Spinal cord (tissue), 10 donors: ENCODE measurements around the gene NDP. TPM values are rescaled to one million over a fixed set of nuclear protein-coding genes. Genes with fewer than 3 reads are reported as not detected.

Source experiments
- DNase-seq, 6 donors: peaks; one replicate each; pipeline versions ENCODE4 v3.0.0 to v3.0.0-alpha.2; 2013 to 2015; ENCODE audit warnings: low spot score in 6 of 6, low read depth in 4 of 6
- H3K27ac ChIP-seq: one replicate; pipeline ENCODE4 v1.5.1; 2013; ENCODE audit warnings: low read depth, low read length, control low read depth
- H3K27me3 ChIP-seq: one replicate; pipeline ENCODE4 v1.6.1; 2013; ENCODE audit warnings: low read length; ENCODE audit not compliant: control insufficient read depth, insufficient read depth
- H3K36me3 ChIP-seq: one replicate; pipeline ENCODE4 v1.6.1; 2013; ENCODE audit warnings: low read length; ENCODE audit not compliant: control insufficient read depth, insufficient read depth
- H3K4me1 ChIP-seq: one replicate; pipeline ENCODE4 v1.6.1; 2013; ENCODE audit warnings: low read length; ENCODE audit not compliant: control insufficient read depth, insufficient read depth
- H3K4me3 ChIP-seq: one replicate; pipeline ENCODE4 v1.5.1; 2013; ENCODE audit warnings: low read depth, low read length, control low read depth
- H3K9me3 ChIP-seq: one replicate; pipeline ENCODE4 v1.6.1; 2013; ENCODE audit warnings: low read length; ENCODE audit not compliant: control insufficient read depth, insufficient read depth
- WGBS: methylation state at CpG from one replicate; pipeline ENCODE4 v1.1.5; 2013; ENCODE audit warnings: missing lambda C conversion rate; ENCODE audit not compliant: insufficient coverage; 5-methylcytosine and 5-hydroxymethylcytosine counted together
- polyA plus RNA-seq, 2 donors: library from polyadenylated mRNA; unstranded; fragments of 120-200 nt; gene quantifications; one replicate each; pipeline ENCODE4 v1.2.1, GENCODE V29; 2013; ENCODE audit not compliant: insufficient read length in 2 of 2
- total RNA-seq, 2 donors: library from RNA; depleted of rRNA in 1 of 2; stranded (reverse); fragments of 120-200 nt in 1 of 2; fragments of >200 nt in 1 of 2; gene quantifications; one replicate each; pipeline versions ENCODE4 v1.2.3 to v1.2.4, GENCODE V29; 2013 to 2014
- donor health status: healthy.

NDP gene
- total and polyA plus RNA-seq, 4 donors = 6.5 to 17.6 (median 13.9) TPM

DNA sequence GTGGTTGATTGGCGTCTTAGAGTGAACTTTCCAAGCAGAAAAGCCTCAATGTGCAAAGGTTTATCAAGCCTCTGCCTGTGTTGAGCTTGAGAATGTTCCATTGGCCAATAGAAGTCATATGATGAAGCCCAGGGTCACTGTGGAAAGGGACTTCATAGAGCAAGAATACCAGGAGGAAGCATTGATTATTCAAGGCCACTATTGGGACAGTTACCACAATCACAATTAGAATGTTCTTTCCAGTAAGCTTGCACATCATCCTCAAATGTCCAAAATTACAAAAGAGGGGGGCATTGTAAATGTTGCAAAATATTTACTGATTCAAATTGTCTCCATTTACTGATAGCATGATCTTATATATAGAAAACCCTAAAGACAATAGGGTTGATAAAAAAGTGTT is 32.9 kb upstream of the NDP start:
- Histone ChIP-seq H3K27me3 (no peaks in the 10 kb centered on the region), H3K27ac (no peak overlapping the region), H3K4me3 (no peak overlapping the region), H3K9me3 (no peaks in the 10 kb centered on the region), H3K36me3 (no peaks in the 10 kb centered on the region), H3K4me1 (no peaks in the 10 kb centered on the region)
- WGBS = no CpG with 5 or more reads among the region's 1 CpG
- no peak for DNase-seq

GRCh38 chrX:44003975-44004374 is 30.8 kb upstream of the NDP start:
- no CpG with 5 or more reads among the region's 3 CpGs for WGBS
- DNase-seq = no peak
- no peaks in the 10 kb centered on the region for H3K4me1 ChIP-seq

DNA sequence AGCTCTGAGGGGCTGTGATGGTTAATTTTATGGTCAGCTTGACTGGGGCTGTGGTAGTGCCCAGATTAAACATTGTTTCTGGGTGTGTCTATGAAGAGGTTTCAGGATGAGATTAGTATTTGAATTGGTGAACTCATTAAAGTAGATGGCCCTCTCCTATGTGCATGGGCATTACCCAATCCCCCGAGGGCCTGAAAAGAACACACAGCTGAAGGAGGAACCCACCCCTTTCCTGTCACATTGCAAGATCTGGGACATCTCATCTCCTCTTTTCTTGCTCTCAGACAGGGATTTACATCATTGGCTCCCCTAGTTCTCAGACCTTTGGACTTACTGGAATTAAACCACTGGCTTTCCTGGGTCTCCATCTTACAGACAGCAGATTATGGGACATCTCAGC is 29.4 kb upstream of the NDP start:
- Histone ChIP-seq H3K4me3 (no peak overlapping the region), H3K27me3 (peaks cover 2% of the 10 kb centered on the region), H3K36me3 (no peaks in the 10 kb centered on the region), H3K27ac (no peak overlapping the region), H3K4me1 (no peaks in the 10 kb centered on the region), H3K9me3 (no peaks in the 10 kb centered on the region)
- WGBS = no CpG with 5 or more reads among the region's 1 CpG
- DNase-seq = no peak

More at GRCh38 chrX:44003975-44004374, 30.8 kb upstream of the NDP start:
- Histone ChIP-seq H3K27ac (no peak overlapping the region), H3K27me3 (peaks cover 2% of the 10 kb centered on the region), H3K9me3 (no peaks in the 10 kb centered on the region), H3K36me3 (no peaks in the 10 kb centered on the region), H3K4me3 (no peak overlapping the region)

DNA sequence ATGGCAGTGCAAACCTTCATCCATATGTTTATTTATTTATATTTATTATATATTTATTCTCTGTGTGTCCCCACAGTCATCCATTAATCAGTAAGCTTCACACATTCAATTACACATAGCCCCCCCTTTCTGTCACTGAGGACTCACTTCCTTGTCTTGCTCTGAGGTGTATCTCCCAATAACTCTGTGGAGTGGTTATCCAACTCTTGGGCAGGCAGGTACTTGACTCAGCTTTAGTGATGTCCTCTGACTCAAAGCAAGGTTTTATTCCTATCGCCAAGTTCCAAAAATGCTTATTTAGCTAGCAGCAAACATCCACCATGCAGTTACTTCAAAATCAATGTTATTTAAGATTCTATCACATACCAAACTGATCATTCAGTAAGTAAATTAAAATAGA is 25.2 kb upstream of the NDP start:
- Histone ChIP-seq H3K27ac (no peak overlapping the region), H3K4me1 (no peaks in the 10 kb centered on the region), H3K9me3 (no peaks in the 10 kb centered on the region), H3K36me3 (no peaks in the 10 kb centered on the region), H3K27me3 (peaks cover 2% of the 10 kb centered on the region), H3K4me3 (no peak overlapping the region)
- WGBS = no CpG with 5 or more reads among the region's 1 CpG
- DNase-seq = no peak

- no peaks in the 10 kb centered on the region for H3K9me3 ChIP-seq
- 67% methylated on average over 1 of the region's 2 CpGs for WGBS
- H3K27me3 ChIP-seq = peaks cover 2% of the 10 kb centered on the region
- no peaks in the 10 kb centered on the region for H3K4me1 ChIP-seq
- H3K36me3 ChIP-seq = no peaks in the 10 kb centered on the region
- no peak overlapping the region for H3K4me3 ChIP-seq
- H3K27ac ChIP-seq = no peak overlapping the region
- DNase-seq = no peak
Observed at GRCh38 chrX:43996491-43996890, 23.3 kb upstream of the NDP start.

DNA sequence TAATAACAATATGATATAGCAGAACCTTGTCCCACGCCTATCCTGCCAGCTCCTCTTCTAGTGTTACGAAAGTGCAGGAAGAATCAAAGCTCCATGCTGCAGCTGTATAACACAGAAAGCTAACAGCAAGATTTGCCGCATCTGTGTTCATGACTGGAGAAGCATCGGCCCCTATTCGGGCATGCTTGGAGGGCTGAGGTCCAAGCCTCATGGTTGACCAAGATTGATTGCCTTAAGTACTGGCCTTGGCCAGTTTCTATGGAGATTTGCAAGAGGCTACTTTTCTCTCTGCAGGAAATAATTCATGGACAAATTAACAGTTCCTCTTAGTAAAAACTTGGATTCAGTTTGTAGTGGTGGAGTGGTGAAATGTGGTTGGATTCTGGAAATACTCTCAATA is 12.9 kb upstream of the NDP start:
- 57% methylated on average over 5 of the region's 5 CpGs for WGBS
- DNase-seq = peak in 1 of 6 donors; percentile 16
- no peak overlapping the region for H3K27ac ChIP-seq

DNA sequence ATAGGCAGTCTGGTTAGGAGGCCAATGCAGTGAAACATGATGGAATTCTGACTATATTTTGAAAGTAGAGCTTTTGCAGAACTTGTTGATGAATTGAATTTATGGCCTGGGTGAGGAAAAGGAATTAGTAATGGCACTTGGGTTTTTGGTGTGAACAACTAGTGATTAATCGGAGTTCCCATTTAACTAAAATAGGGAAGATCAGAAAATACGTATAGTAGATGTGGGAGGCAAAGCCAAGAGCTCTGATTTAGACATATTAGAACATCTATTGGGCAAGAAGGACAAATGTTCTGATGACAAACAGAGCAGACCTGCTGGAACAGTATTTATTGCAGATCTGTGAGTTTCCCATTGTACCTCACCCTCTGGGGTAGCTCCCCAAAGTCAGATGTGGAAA is 12.3 kb upstream of the NDP start:
- Histone ChIP-seq H3K4me3 (no peak overlapping the region), H3K9me3 (no peaks in the 10 kb centered on the region), H3K36me3 (no peaks in the 10 kb centered on the region), H3K27me3 (no peaks in the 10 kb centered on the region), H3K4me1 (no peaks in the 10 kb centered on the region), H3K27ac (no peak overlapping the region)
- WGBS = 76% methylated on average over 2 of the region's 2 CpGs
- no peak for DNase-seq

More for the DNA sequence above, 12.9 kb upstream of the NDP start:
- H3K27me3 ChIP-seq = no peaks in the 10 kb centered on the region
- H3K4me1 ChIP-seq = no peaks in the 10 kb centered on the region
- no peak overlapping the region for H3K4me3 ChIP-seq
- H3K9me3 ChIP-seq = no peaks in the 10 kb centered on the region
- H3K36me3 ChIP-seq = no peaks in the 10 kb centered on the region

DNA sequence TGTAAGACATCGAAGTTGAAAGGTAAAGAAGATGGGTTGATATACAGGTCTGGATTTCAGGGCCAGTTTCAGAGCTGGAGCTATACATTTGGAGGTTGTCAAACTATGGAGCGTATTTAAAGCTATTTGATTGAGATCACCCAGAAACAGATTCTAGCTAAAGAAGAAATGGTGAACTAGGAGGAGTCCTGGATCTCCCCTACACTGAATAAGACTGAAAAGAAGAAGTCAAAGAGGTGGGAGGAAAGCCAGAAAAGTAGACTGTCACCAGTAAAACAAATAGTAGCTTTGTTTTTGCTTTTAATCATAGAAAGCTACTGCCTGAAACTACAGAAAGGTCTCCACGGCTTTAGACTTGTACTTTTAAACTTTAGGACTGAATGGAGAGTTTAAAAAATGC is 5.0 kb upstream of the NDP start:
- 79% methylated on average over 2 of the region's 3 CpGs for WGBS
- Histone ChIP-seq H3K4me1 (no peaks in the 10 kb centered on the region), H3K36me3 (no peaks in the 10 kb centered on the region)

GRCh38 chrX:43976205-43976604 is 3.0 kb upstream of the NDP start:
- H3K4me3 ChIP-seq = no peak overlapping the region
- peaks cover 24% of the 10 kb centered on the region for H3K27me3 ChIP-seq
- no peak for DNase-seq
- H3K4me1 ChIP-seq = no peaks in the 10 kb centered on the region
- no peaks in the 10 kb centered on the region for H3K9me3 ChIP-seq
- H3K36me3 ChIP-seq = no peaks in the 10 kb centered on the region
- H3K27ac ChIP-seq = no peak overlapping the region

More for the DNA sequence above, 5.0 kb upstream of the NDP start:
- no peak overlapping the region for H3K4me3 ChIP-seq
- no peaks in the 10 kb centered on the region for H3K9me3 ChIP-seq
- DNase-seq = no peak
- peaks cover 13% of the 10 kb centered on the region for H3K27me3 ChIP-seq
- H3K27ac ChIP-seq = no peak overlapping the region

GRCh38 chrX:43975796-43976195 is 2.6 kb upstream of the NDP start:
- H3K27me3 ChIP-seq = peaks cover 24% of the 10 kb centered on the region

More at GRCh38 chrX:43975796-43976195, 2.6 kb upstream of the NDP start:
- Histone ChIP-seq H3K4me3 (no peak overlapping the region), H3K4me1 (no peaks in the 10 kb centered on the region), H3K36me3 (no peaks in the 10 kb centered on the region), H3K9me3 (no peaks in the 10 kb centered on the region), H3K27ac (no peak overlapping the region)
- no peak for DNase-seq
- WGBS = 66% methylated on average over 4 of the region's 5 CpGs
